Ovary (tissue), 9 donors: ENCODE data around the gene ARAF. TPM values are rescaled to one million over a fixed set of nuclear protein-coding genes. Genes with fewer than 3 reads are reported as not detected.

Experiments used
- DNase-seq, 5 donors: peaks; one replicate each; pipeline ENCODE4 v3.0.0-alpha.2; 2019 to 2020
- H3K27ac ChIP-seq, 2 donors: fragments of 200-600 bp; one replicate each; pipeline versions ENCODE4 v1.5.1 to v1.8.0; 2019 to 2022
- H3K27me3 ChIP-seq: fragments of 200-600 bp; one replicate; pipeline ENCODE4 v1.8.0; 2022
- H3K36me3 ChIP-seq: fragments of 200-600 bp; sonication (generic); one replicate; pipeline ENCODE4 v1.5.1; 2019
- H3K4me1 ChIP-seq: one replicate; pipeline ENCODE4 v1.8.1; 2013; ENCODE audit warnings: mild to moderate bottlenecking, moderate library complexity; ENCODE audit not compliant: insufficient read depth
- H3K4me3 ChIP-seq: fragments of 200-600 bp; sonication (generic); one replicate; pipeline ENCODE4 v1.5.1; 2017
- H3K9me3 ChIP-seq, 2 donors: fragments of 200-600 bp in 1 of 2; sonication (generic) in 1 of 2; one replicate each; pipeline versions ENCODE4 v1.5.1 to v1.8.1; 2013 to 2019; ENCODE audit warnings: mild to moderate bottlenecking in 1 of 2, moderate library complexity in 1 of 2
- CTCF ChIP-seq, 3 donors: fragments of 450-650 bp in 2 of 3; fragments of 200-600 bp in 1 of 3; IDR thresholded peaks; one replicate each; pipeline versions ENCODE4 v1.5.1 to v1.8.0; 2016 to 2022; ENCODE audit warnings: antibody characterized with exemption in 3 of 3, mild to moderate bottlenecking in 1 of 3
- EP300 ChIP-seq: sonication (generic); formaldehyde crosslinking; IDR thresholded peaks from one replicate; pipeline ENCODE4 v1.6.1; 2017; ENCODE audit warnings: antibody characterized with exemption
- POLR2A ChIP-seq: fragments of 450-650 bp; IDR thresholded peaks from one replicate; pipeline ENCODE4 v1.6.1; 2017; ENCODE audit warnings: antibody characterized with exemption, mild to moderate bottlenecking, moderate library complexity
- WGBS, 3 donors: extraction: QIAGEN DNeasy Blood & Tissue Kit in 1 of 3; methylation state at CpG; one replicate each; pipeline versions ENCODE4 v1.1.5 to v1.1.7; 2013 to 2017; 5-methylcytosine and 5-hydroxymethylcytosine counted together
- intact Hi-C, 4 donors: fragments of 100-400 bp; cut with DNase I; formaldehyde crosslinking; loops; one replicate each; pipeline versions ENCODE4 v1.11.0 to v1.15.1; 2022 to 2023
- polyA plus RNA-seq, 2 donors: library from polyadenylated mRNA; stranded (reverse); fragments of 200-250 nt in 1 of 2; fragments of 350-450 nt in 1 of 2; fragmentation: Illumina TruSeq in 1 of 2; extraction: RNeasy Lipid Tissue Mini Kit (QIAGEN cat#74804) in 1 of 2; gene quantifications; one replicate each; pipeline ENCODE4 v1.2.3, GENCODE V29; 2013 to 2014
- total RNA-seq, 7 donors: library from RNA; depleted of rRNA in 2 of 7; stranded (reverse); fragments of >200 nt in 2 of 7; fragmentation: NEBNext Ultra II Directional in 3 of 7; extraction: Animal tissue kit (Norgen Biotek cat#: 25700) in 3 of 7; gene quantifications; one replicate each; pipeline versions ENCODE4 v1.1.0 to v1.2.4, GENCODE V29; 2016 to 2023
- donor health status: DM: no; HTN: no; CAD: no; lungs with moderate emphysema.
- donor health status: DM: no; HTN: no; CAD: no.
- donor health status: Bipolar disorder and iron deficiency.
- donor health status: DM: yes; HTN: yes; CAD: no.
- donor health status: DM: no; HTN: no; CAD: no.
- donor health status: DM: yes; HTN: yes; CAD: no.

ARAF gene
- total and polyA plus RNA-seq, 9 donors, result 24.9 to 76.9 (median 61.0) TPM

- Histone ChIP-seq H3K4me3 (no peak overlapping the region), H3K27ac (no peak overlapping the region), H3K4me1 (no peaks in the 10 kb centered on the region), H3K36me3 (no peaks in the 10 kb centered on the region), H3K9me3 (no peaks in the 10 kb centered on the region), H3K27me3 (no peaks in the 10 kb centered on the region)
- intact Hi-C loops, result loop anchor here in 1 of 4 donors (10.0 kb wide), 1 partner anchor 145 kb away; no protein-coding TSS in a partner anchor
- TF ChIP-seq EP300, result no peak
- no peak for TF ChIP-seq CTCF (IDR thresholded peaks at IDR 0.05)
- no peak for TF ChIP-seq POLR2A
- WGBS, 3 donors, result 79 to 83% (median 80%) methylated on average over 8 of the region's 8 CpGs
- DNase-seq, result no peak
Measured at GRCh38 chrX:47529548-47529947, 31.5 kb upstream of the ARAF start.

- Histone ChIP-seq H3K27ac (no peak overlapping the region), H3K9me3 (no peaks in the 10 kb centered on the region), H3K36me3 (no peaks in the 10 kb centered on the region), H3K27me3 (no peaks in the 10 kb centered on the region), H3K4me3 (no peak overlapping the region), H3K4me1 (no peaks in the 10 kb centered on the region)
- intact Hi-C loops, result loop anchor here in 2 of 4 donors (10.0 kb wide), 2 partner anchors 105 to 115 kb away; no protein-coding TSS in a partner anchor
- whole genome bisulfite sequencing, 3 donors, result 84 to 90% (median 85%) methylated on average over 6 of the region's 6 CpGs
- TF ChIP-seq POLR2A (no peak), EP300 (no peak), CTCF (IDR thresholded peaks at IDR 0.05) (no peak)
- no peak for DNase-seq
Measured at GRCh38 chrX:47530049-47530448, 31.0 kb upstream of the ARAF start.

- TF ChIP-seq EP300 (no peak), POLR2A (no peak), CTCF (IDR thresholded peaks at IDR 0.05) (no peak)
- no peaks in the 10 kb centered on the region for H3K9me3 ChIP-seq
Measured at GRCh38 chrX:47539860-47540259, 21.1 kb upstream of the ARAF start.

GRCh38 chrX:47540754-47541538 is 20.1 kb upstream of the ARAF start:
- intact Hi-C loops, result no loop called here
- Histone ChIP-seq H3K27ac (peak overlapping the region; percentile 15 to 61), H3K4me1 (no peaks in the 10 kb centered on the region), H3K27me3 (no peaks in the 10 kb centered on the region), H3K36me3 (no peaks in the 10 kb centered on the region), H3K4me3 (no peak overlapping the region), H3K9me3 (no peaks in the 10 kb centered on the region)
- TF ChIP-seq EP300, result no peak
- peak; percentile 53 for TF ChIP-seq POLR2A
- peak; percentile 32 to 78 (median 66) for TF ChIP-seq CTCF (IDR thresholded peaks at IDR 0.05)
- WGBS, 3 donors, result 34 to 41% (median 39%) methylated on average over 15 of the region's 15 CpGs
- peak; percentile 70 to 85 (median 76) for DNase-seq

More at GRCh38 chrX:47539860-47540259, 21.1 kb upstream of the ARAF start:
- Histone ChIP-seq H3K4me1 (no peaks in the 10 kb centered on the region), H3K27me3 (no peaks in the 10 kb centered on the region), H3K4me3 (no peak overlapping the region), H3K27ac (no peak overlapping the region), H3K36me3 (no peaks in the 10 kb centered on the region)
- intact Hi-C loops, result loop anchor here in 2 of 4 donors (10.0 kb wide), 2 partner anchors 95 to 105 kb away; no protein-coding TSS in a partner anchor
- DNase-seq, result no peak
